AG08395 (cell line): ENCODE measurements around the gene STH.

Experiments used
- DNase-seq: peaks from one replicate; pipeline ENCODE4 v3.0.0; 2012; ENCODE audit warnings: mixed read lengths, low spot score

The STH gene

DNA sequence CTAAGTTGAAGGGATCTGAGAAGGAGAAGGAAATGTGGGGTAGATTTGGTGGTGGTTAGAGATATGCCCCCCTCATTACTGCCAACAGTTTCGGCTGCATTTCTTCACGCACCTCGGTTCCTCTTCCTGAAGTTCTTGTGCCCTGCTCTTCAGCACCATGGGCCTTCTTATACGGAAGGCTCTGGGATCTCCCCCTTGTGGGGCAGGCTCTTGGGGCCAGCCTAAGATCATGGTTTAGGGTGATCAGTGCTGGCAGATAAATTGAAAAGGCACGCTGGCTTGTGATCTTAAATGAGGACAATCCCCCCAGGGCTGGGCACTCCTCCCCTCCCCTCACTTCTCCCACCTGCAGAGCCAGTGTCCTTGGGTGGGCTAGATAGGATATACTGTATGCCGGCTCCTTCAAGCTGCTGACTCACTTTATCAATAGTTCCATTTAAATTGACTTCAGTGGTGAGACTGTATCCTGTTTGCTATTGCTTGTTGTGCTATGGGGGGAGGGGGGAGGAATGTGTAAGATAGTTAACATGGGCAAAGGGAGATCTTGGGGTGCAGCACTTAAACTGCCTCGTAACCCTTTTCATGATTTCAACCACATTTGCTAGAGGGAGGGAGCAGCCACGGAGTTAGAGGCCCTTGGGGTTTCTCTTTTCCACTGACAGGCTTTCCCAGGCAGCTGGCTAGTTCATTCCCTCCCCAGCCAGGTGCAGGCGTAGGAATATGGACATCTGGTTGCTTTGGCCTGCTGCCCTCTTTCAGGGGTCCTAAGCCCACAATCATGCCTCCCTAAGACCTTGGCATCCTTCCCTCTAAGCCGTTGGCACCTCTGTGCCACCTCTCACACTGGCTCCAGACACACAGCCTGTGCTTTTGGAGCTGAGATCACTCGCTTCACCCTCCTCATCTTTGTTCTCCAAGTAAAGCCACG is 28.3 kb downstream of the STH start:
- no peak for DNase-seq

DNA sequence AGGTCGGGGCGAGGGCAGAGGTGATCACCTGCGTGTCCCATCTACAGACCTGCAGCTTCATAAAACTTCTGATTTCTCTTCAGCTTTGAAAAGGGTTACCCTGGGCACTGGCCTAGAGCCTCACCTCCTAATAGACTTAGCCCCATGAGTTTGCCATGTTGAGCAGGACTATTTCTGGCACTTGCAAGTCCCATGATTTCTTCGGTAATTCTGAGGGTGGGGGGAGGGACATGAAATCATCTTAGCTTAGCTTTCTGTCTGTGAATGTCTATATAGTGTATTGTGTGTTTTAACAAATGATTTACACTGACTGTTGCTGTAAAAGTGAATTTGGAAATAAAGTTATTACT is 28.9 kb downstream of the STH start:
- no peak for DNase-seq

GRCh38 chr17:46028374-46028773 is 29.3 kb downstream of the STH start:
- DNase-seq, result no peak

GRCh38 chr17:46028981-46029565 is 30.0 kb downstream of the STH start:
- no peak for DNase-seq

DNA sequence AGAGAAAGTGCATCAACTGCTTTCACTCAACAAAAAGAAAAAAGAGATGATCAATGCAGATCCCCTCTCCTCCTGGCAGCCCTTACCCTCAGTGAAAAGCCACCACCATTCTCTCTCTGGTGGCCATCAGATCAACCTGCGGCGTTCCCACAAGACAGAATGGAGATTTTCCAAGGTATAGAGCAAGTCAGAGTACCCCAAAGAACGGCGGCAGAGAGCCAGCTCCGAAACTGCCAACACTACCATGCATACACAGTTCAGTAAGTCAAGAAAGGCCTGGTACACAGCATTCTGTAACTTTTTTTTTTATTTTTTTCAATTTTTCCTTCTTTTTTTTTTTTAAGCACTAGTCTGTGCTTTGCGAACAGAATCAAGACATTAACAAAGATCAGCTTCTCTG is 30.6 kb downstream of the STH start:
- DNase-seq, result no peak

- DNase-seq, result no peak
These were observed 31.7 kb downstream of the STH start for GRCh38 chr17:46030752-46031151.

- no peak for DNase-seq
These were observed 32.4 kb downstream of the STH start for GRCh38 chr17:46031440-46031839.

DNA sequence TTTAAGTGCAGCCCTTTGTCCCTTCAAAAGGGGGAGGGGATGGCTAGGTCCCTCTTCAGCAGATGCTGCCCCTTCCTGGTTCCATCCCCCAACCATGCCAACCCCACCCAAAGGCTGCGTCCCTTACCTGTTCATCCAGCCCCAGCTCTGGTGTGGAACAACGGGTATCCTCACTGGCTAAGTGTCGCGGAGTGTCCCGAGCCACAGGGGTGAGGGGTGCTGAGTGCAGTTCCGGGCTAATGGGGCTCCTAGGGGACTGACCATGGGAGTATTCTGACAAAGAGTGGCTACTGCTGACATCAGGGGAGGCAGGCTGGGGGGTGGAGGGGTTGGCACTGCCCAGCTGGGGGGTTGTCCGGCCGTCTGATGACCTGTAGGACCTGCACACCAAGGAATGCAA is 32.9 kb downstream of the STH start:
- no peak for DNase-seq

- DNase-seq, result no peak
These were observed 33.9 kb downstream of the STH start for GRCh38 chr17:46032909-46033308.

- DNase-seq, result no peak
These were observed 34.3 kb downstream of the STH start for GRCh38 chr17:46033392-46033791.

DNA sequence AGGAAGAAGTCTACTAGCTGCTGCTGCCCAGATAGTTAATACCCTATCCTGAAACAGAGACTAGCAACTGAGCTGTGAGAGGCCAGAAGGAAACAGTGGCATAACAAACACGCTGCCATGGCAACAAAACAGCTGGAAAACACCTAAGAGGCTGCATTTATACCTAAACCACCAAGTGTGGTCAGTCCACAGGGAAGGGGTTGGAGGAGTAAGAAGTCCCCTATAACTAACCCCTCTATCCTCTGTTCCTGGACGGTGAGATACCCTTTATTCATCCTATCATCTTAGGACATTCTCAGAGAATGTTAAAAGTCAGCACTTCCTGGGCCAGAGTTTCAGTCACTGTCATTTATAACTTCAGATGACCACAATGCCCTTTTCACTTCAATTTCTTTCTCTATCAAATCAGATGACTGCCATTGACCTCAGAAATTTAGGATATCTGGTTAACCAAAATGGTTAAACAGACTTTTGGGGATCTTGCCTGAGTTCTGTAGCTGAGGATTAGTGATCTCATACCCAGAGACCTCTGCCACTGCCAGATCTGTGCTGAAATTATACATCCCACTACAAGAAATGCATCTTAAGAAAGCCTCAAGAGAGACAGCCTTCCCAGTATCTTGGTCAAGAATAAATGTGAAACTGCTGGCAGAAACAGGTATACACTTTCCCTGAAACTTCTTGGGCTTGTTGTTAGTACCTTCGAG is 36.2 kb downstream of the STH start:
- DNase-seq, result no peak

GRCh38 chr17:46036491-46036890 is 37.4 kb downstream of the STH start:
- no peak for DNase-seq

GRCh38 chr17:46037722-46038255 is 38.7 kb downstream of the STH start:
- DNase-seq, result no peak

DNA sequence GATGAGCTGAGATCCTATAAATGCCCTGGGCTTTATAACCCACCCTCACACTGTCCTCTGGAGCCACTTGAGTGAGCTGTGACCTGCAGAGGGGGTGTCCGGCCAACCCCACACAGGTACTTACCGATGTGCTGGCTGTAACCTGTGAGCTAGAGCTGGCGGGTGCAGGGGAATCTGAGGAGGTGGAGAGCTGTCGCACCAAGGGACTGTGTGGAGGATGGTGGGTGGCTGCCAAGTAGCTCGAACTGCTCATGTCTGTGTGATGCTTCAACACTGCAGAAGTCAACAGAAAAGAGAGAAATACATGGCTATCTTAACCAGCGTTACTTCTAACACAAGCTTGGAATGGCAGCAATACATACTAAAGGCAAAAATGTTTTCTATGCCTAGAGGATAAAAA is 39.4 kb downstream of the STH start:
- DNase-seq, result no peak

DNA sequence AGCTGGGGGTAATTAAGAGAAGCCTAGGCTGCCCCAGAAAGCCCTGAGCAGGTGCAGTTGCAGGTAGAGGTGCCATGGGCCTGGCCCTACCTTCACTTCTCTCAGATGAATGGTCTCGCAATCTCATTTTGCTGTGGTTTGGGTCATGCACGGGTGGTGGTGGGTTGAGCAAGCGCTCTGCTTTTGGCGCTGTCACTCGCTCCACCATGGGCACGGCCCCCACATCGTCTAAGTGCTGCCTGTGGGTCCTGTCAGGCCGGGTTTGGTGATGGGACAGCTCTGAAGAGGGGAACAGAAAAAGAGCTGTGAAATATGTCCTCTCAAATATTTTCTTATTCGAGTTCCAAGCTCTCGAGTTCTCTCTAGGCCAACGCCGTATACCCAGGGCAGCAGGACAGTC is 39.9 kb downstream of the STH start:
- DNase-seq, result no peak

- DNase-seq, result no peak
These were observed 40.6 kb downstream of the STH start for GRCh38 chr17:46039592-46040186.

GRCh38 chr17:46042246-46042645 is 43.2 kb downstream of the STH start:
- no peak for DNase-seq

DNA sequence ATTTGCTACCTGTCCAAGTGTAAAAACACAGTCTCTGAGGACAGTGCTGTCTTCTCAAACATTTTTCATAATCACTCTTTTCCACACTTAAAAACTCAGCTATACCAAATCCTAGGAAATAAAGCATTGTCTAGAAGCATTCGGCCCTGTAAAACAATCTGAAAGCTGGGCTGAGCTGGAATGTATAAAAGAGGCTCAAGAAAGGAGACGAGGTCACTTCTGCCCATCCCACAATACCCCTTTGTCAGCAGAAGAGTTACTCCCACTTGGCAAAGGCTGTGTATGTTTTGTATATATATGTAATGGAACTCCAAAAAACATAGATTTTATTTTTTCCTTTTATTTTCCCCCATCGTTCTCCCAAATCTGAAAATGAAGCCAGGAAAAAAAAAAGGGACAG is 43.9 kb downstream of the STH start:
- DNase-seq, result no peak

DNA sequence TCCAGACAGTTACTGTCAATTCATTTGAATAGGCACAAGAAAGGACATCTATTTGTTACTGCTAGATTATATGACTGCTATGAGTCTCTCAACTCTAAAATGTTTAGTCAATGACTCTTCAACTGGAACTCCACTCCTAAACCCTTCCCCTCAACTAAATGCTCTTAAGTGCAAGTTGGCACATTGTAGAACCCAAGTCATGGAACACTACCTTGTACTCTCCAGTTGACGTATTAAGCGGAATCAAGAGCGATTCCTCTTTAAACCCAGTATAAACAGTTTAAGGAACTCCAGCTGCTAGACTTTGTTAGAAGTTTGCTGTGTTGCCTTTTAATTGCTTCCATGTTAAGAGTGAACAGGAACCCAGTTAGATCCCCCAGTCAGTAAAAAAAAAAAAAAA is 44.6 kb downstream of the STH start:
- DNase-seq, result no peak

DNA sequence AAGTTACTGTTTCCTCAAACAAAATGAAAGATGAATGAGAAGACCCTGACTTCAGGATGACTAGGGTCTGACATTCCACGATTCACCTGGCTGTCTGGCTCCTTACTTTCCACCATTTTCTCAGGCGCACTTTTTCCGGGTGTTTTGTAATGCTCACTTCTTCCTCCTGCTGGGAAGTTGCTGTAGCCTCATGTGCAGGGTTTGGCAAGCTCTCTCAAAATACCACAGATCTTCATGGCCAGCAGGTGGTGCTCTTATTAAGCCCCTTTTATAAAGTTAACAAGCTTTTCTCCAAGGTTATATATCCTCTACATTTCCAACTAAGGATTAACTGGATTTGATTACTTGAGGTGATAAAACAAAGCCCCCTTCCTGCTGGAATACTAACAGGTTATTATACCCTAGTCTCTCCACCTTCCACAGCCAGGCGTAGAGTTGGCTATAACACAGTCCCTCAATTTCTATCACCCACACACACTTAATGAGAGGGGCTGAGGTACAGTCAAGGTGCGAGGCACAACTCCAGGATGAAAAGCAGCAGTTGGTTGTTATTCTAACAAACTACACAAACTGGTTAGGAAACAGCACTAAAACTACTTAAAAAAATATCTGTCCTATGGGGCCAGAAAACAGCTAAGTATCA is 45.4 kb downstream of the STH start:
- peak; percentile 87 for DNase-seq

DNA sequence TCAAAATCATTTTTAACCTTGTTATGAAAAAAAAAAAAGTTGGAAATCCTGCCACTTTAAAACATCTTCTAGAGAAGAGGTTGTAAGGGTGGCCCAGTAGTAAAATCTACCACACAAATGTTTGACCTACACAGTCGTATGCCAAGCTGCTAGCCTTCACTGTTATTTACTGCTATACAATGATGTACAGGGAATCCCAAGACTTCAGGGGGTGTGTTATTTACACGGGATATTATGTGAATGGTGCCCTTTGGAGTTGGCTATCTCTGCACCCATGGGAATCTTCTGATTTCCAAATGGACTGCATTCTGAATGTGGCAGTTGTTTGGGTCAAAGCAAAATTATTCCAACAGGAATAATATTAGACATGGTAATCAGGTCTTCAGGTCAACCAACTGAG is 45.9 kb downstream of the STH start:
- no peak for DNase-seq

- no peak for DNase-seq
These were observed 46.6 kb downstream of the STH start for GRCh38 chr17:46045639-46046038.
